SU-DHL-6 (cell line): Measurements from ENCODE around the gene MAPK10.

Experiments
- H2AFZ ChIP-seq: fragments of 200-600 bp; sonication (generic); 2 replicates; pipeline ENCODE4 v1.6.1; 2014; ENCODE audit warnings: low read depth, mild to moderate bottlenecking, moderate library complexity, mixed read lengths, antibody characterized with exemption, low read length; ENCODE audit not compliant: severe bottlenecking
- H3F3A ChIP-seq: fragments of 200-600 bp; shearing (Covaris generic); 2 replicates; pipeline ENCODE4 v1.6.0; 2016; ENCODE audit warnings: antibody characterized with exemption, mild to moderate bottlenecking; ENCODE audit not compliant: insufficient read depth
- H3K27ac ChIP-seq: fragments of 200-600 bp; sonication (generic); 2 replicates; pipeline ENCODE4 v1.5.1; 2016; ENCODE audit warnings: low read depth, mild to moderate bottlenecking, low read length, moderate library complexity, mixed read lengths
- H3K27me3 ChIP-seq: fragments of 200-600 bp; sonication (generic), shearing (Covaris generic); 2 replicates; pipeline ENCODE4 v1.6.0; 2014; ENCODE audit warnings: mild to moderate bottlenecking, low read length
- H3K36me3 ChIP-seq: fragments of 200-600 bp; sonication (generic); 2 replicates; pipeline ENCODE4 v1.6.1; 2014; ENCODE audit warnings: mild to moderate bottlenecking, low read length, mixed read lengths
- H3K4me2 ChIP-seq: fragments of 300-600, 200-600 bp; shearing (Covaris generic), sonication (generic); 2 replicates; pipeline ENCODE4 v1.6.0; 2014; ENCODE audit warnings: low read length, low read depth, mild to moderate bottlenecking; ENCODE audit not compliant: poor library complexity, severe bottlenecking
- H3K4me3 ChIP-seq: fragments of 200-600 bp; sonication (generic); 2 replicates; pipeline ENCODE4 v1.5.1; 2014; ENCODE audit warnings: antibody characterized with exemption, low read length, mild to moderate bottlenecking, mixed read lengths; ENCODE audit not compliant: insufficient read depth, poor library complexity, severe bottlenecking
- H3K79me2 ChIP-seq: fragments of 200-600 bp; sonication (generic); 2 replicates; pipeline ENCODE4 v1.6.1; 2014; ENCODE audit warnings: mild to moderate bottlenecking, low read length, moderate library complexity; ENCODE audit not compliant: insufficient read depth
- H3K9ac ChIP-seq: fragments of 200-600 bp; sonication (generic); 2 replicates; pipeline ENCODE4 v1.7.0; 2014; ENCODE audit warnings: mild to moderate bottlenecking, low read length
- H3K9me2 ChIP-seq: fragments of 200-600 bp; sonication (generic); replicated peaks from 2 replicates; pipeline ENCODE4 v1.6.1; 2014; ENCODE audit warnings: low read length; ENCODE audit not compliant: insufficient read depth
- H3K9me3 ChIP-seq: fragments of 200-600 bp; sonication (generic); 2 replicates; pipeline ENCODE4 v1.6.1; 2014; ENCODE audit warnings: low read length, mixed read lengths; ENCODE audit not compliant: insufficient read depth
- H4K20me1 ChIP-seq: fragments of 200-600 bp; sonication (generic); 2 replicates; pipeline ENCODE4 v1.6.1; 2014; ENCODE audit warnings: low read depth, mild to moderate bottlenecking, antibody characterized with exemption, low read length, moderate library complexity, mixed read lengths
- CTCF ChIP-seq: fragments of 200-600 bp; sonication (generic); IDR thresholded peaks from one replicate; pipeline ENCODE4 v1.5.1; 2017; ENCODE audit warnings: antibody characterized with exemption, mild to moderate bottlenecking, low read length, moderate library complexity; ENCODE audit not compliant: insufficient read depth, poor library complexity, severe bottlenecking
- EZH2phosphoT487 ChIP-seq: fragments of 200-600 bp; sonication (generic), shearing (Covaris generic); conservative IDR thresholded peaks from 2 replicates; pipeline ENCODE4 v1.6.1; 2018; ENCODE audit warnings: mild to moderate bottlenecking, antibody characterized with exemption, low read length, moderate library complexity, mixed read lengths

Gene MAPK10

DNA sequence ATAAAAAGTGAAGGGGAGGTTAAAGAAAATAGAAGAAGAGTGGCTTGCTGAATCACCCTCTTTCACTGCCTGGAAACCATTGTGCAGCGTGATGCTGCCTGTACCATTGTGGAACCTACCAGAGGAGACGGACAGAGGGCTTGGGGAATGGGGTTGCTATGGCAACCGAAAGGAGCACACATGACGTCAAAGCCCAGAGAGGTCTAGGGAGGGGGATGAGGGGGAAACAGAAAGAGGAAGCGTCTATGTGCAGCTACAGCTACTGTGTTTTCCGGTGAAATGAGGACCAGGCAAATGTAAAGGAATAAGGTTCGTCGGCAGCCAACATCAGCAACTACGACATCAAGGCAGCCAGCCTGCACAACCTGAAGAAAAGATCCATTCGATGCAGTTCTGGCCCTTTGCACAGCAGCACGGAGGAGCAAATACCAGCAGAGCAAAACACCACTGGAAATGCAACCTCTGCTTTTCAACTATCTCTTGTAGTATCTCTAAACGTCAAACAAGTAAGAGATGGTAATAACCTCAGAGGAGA, at the start of gene MAPK10:
MAPK10 (minus strand) TSS at position 110 of the 535 bp plus-strand sequence.
- Histone ChIP-seq H3K27me3 (no peaks in the 10 kb centered on the region), H2AFZ (peak within 1 kb of the TSS; percentile 39), H3K27ac (peak within 1 kb of the TSS; percentile 69), H4K20me1 (no peaks in the 10 kb centered on the region), H3K79me2 (no peaks in the 10 kb centered on the region), H3K9me2 (no peaks in the 10 kb centered on the region), H3K36me3 (no peaks in the 10 kb centered on the region), H3K9me3 (no peaks in the 10 kb centered on the region), H3K4me2 (peak within 1 kb of the TSS; percentile 82), H3K4me3 (peak within 1 kb of the TSS; percentile 58), H3F3A (no peaks in the 10 kb centered on the region), H3K9ac (peak within 1 kb of the TSS; percentile 53)
- no peak for TF ChIP-seq EZH2phosphoT487

GRCh38 chr4:86403575-86403974, 43.7 kb upstream of the MAPK10 start:
- no peak overlapping the region for H2AFZ ChIP-seq
- no peak for TF ChIP-seq EZH2phosphoT487
- TF ChIP-seq CTCF: no peak
- no peaks in the 10 kb centered on the region for H3K9me3 ChIP-seq
- H3F3A ChIP-seq: no peaks in the 10 kb centered on the region
- H3K4me3 ChIP-seq: no peak overlapping the region
- H3K36me3 ChIP-seq: no peaks in the 10 kb centered on the region
- no peak overlapping the region for H3K4me2 ChIP-seq
- H3K79me2 ChIP-seq: no peaks in the 10 kb centered on the region
- no peaks in the 10 kb centered on the region for H3K9me2 ChIP-seq
- H3K27ac ChIP-seq: no peak overlapping the region
- no peaks in the 10 kb centered on the region for H3K27me3 ChIP-seq
- no peak overlapping the region for H3K9ac ChIP-seq
- H4K20me1 ChIP-seq: no peaks in the 10 kb centered on the region

- Histone ChIP-seq H3K27me3 (no peaks in the 10 kb centered on the region), H3K36me3 (no peaks in the 10 kb centered on the region), H3K9me3 (no peaks in the 10 kb centered on the region), H3F3A (no peaks in the 10 kb centered on the region), H4K20me1 (no peaks in the 10 kb centered on the region), H2AFZ (no peak overlapping the region), H3K79me2 (no peaks in the 10 kb centered on the region), H3K27ac (no peak overlapping the region), H3K4me2 (no peak overlapping the region), H3K4me3 (no peak overlapping the region), H3K9me2 (no peaks in the 10 kb centered on the region), H3K9ac (no peak overlapping the region)
- no peak for TF ChIP-seq EZH2phosphoT487
- TF ChIP-seq CTCF: no peak
Observed at GRCh38 chr4:86401826-86402225, 42.0 kb upstream of the MAPK10 start.

DNA sequence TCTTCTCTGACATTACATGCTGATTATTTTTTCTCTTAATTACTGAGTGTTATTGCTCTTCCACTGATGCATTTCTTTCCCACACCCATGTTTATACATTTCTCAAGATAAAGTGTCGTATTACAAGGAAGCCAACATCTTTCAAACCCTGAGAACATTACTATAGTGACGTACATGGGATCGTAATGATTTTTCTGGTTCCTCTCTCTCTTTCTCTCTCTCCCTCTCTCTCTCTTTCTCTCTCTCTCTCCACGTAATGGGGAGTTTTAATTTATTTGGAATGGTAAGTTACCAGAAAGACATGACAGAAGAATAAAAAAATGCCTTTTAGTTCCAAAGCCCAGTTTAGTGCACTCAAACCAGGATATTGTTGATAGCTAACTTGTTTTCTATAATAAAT, 40.4 kb upstream of the MAPK10 start:
- Histone ChIP-seq H3K4me2 (no peak overlapping the region), H3K4me3 (no peak overlapping the region), H3K27me3 (no peaks in the 10 kb centered on the region), H2AFZ (no peak overlapping the region), H4K20me1 (no peaks in the 10 kb centered on the region), H3K79me2 (no peaks in the 10 kb centered on the region), H3K36me3 (no peaks in the 10 kb centered on the region), H3K9me3 (no peaks in the 10 kb centered on the region), H3K9me2 (no peaks in the 10 kb centered on the region), H3K27ac (no peak overlapping the region), H3F3A (no peaks in the 10 kb centered on the region), H3K9ac (no peak overlapping the region)
- no peak for TF ChIP-seq EZH2phosphoT487
- TF ChIP-seq CTCF: no peak
